ENCODE results near the gene ZFC3H1. TPM values are rescaled to one million over a fixed set of nuclear protein-coding genes. Genes with fewer than 3 reads are reported as not detected.
A peak's percentile ranks its signal among the peaks of the same experiment; 100 is the strongest.

The ZFC3H1 gene
- total and polyA plus RNA-seq, 2 of the 13 experiments (the other 11 are each of a cell fraction or from before 2014, with no cell fraction given) = 17.1 to 38.3 TPM

GRCh38 chr12:71685914-71686657 lies 22.4 kb upstream of the ZFC3H1 start, which contains the start of gene TMEM19 (continued):
- peak; percentile 60; the same call in 1 of the 2 replicates for TF ChIP-seq ARID2 (CRISPR knock-in tag; IDR thresholded peaks at IDR 0.05; ENCODE audit: borderline replicate concordance)
- TF ChIP-seq ZNF556 (CRISPR knock-in tag; IDR thresholded peaks at IDR 0.05; ENCODE audit: borderline replicate concordance) = peak; percentile 77; the same call in 1 of the 2 replicates
- peak; percentile 85; the same call in 1 of the 2 replicates for TF ChIP-seq HNRNPL (IDR thresholded peaks at IDR 0.05; ENCODE audit: low read depth, low read length)
- peak; percentile 77 for TF ChIP-seq IRF2 (CRISPR knock-in tag; IDR thresholded peaks at IDR 0.05)
- peak; percentile 73; the same call in 1 of the 2 replicates for TF ChIP-seq ZNF264 (CRISPR knock-in tag; IDR thresholded peaks at IDR 0.05)
- TF ChIP-seq ARID4A (CRISPR knock-in tag; IDR thresholded peaks at IDR 0.05; ENCODE audit: borderline replicate concordance) = peak; percentile 93; the same call in 1 of the 2 replicates
- TF ChIP-seq USF2 (IDR thresholded peaks at IDR 0.05; ENCODE audit: low read depth, low read length) = peak; percentile 80
- peak; percentile 78; the same call in 1 of the 2 replicates for TF ChIP-seq USF2 (CRISPR knock-in tag; IDR thresholded peaks at IDR 0.05; ENCODE audit: borderline replicate concordance)
- peak; percentile 86 for TF ChIP-seq ZNF547 (CRISPR knock-in tag; IDR thresholded peaks at IDR 0.05)
- TF ChIP-seq ZNF484 (CRISPR knock-in tag; IDR thresholded peaks at IDR 0.05; ENCODE audit: borderline replicate concordance, low read depth) = no peak
- TF ChIP-seq ADNP (CRISPR knock-in tag; IDR thresholded peaks at IDR 0.05) = no peak
- TF ChIP-seq ZNF558 (CRISPR knock-in tag; IDR thresholded peaks at IDR 0.05; ENCODE audit: borderline replicate concordance) = no peak
- no peak; the same call in 1 of the 2 replicates for TF ChIP-seq HMG20A (CRISPR knock-in tag; IDR thresholded peaks at IDR 0.05; ENCODE audit: borderline replicate concordance)
- TF ChIP-seq SRF (IDR thresholded peaks at IDR 0.05; ENCODE audit: low read depth, low read length) = no peak
- no peak for TF ChIP-seq ZBTB14 (CRISPR knock-in tag; IDR thresholded peaks at IDR 0.05)
- peak; percentile 59; the same call in 1 of the 2 replicates for TF ChIP-seq PRDM10 (CRISPR knock-in tag; IDR thresholded peaks at IDR 0.05; ENCODE audit: low read depth)

Measured in HepG2 (cell line).